WTC11 (cell line): Measurements from ENCODE around the gene TMEM174. TPM values are rescaled to one million over a fixed set of nuclear protein-coding genes. Genes with fewer than 3 reads are reported as not detected.

Experiments used
- ATAC-seq: fragments of 200-7000 bp; cut with Tn5 transposase; 2 replicates; pipeline ENCODE4 v1.10.0; 2021; ENCODE audit warnings: mild to moderate bottlenecking, moderate library complexity
- CTCF ChIA-PET: fragments of 300-600 bp; sonication (Branson Sonifier 250); formaldehyde crosslinking; loops from one replicate; lab custom pipeline; 2021; ENCODE audit warnings: antibody characterized with exemption; lab: Charles Lee
- POLR2A ChIA-PET: fragments of 350-600 bp; sonication (Branson Sonifier 250); formaldehyde crosslinking; loops from one replicate; lab custom pipeline; 2021; ENCODE audit warnings: antibody characterized with exemption; lab: Charles Lee
- DNase-seq: peaks from one replicate; pipeline ENCODE4 v3.0.0; 2021; ENCODE audit warnings: low spot score
- H3K27ac Mint-ChIP-seq: 2 replicates; pipeline ENCODE4 v1.8.0; 2021; ENCODE audit warnings: mixed read lengths
- H3K27me3 Mint-ChIP-seq: 2 replicates; pipeline ENCODE4 v1.8.0; 2021; ENCODE audit warnings: low read depth, mild to moderate bottlenecking, moderate library complexity, mixed read lengths
- H3K36me3 Mint-ChIP-seq: 2 replicates; pipeline ENCODE4 v1.8.0; 2021; ENCODE audit warnings: mixed read lengths
- H3K4me1 Mint-ChIP-seq: 2 replicates; pipeline ENCODE4 v1.8.0; 2022; ENCODE audit warnings: mixed read lengths
- H3K4me3 Mint-ChIP-seq: 2 replicates; pipeline ENCODE4 v1.8.0; 2021; ENCODE audit warnings: mild to moderate bottlenecking, moderate library complexity, mixed read lengths
- H3K9me3 Mint-ChIP-seq: 2 replicates; pipeline ENCODE4 v1.8.0; 2021; ENCODE audit warnings: mixed read lengths
- AFF4 ChIP-seq: sonication (generic); formaldehyde crosslinking; IDR thresholded peaks from 2 replicates; pipeline ENCODE4 v1.8.1; 2023; ENCODE audit warnings: mild to moderate bottlenecking, missing genetic modification reagents, borderline replicate concordance
- ATF1 ChIP-seq: sonication (generic); formaldehyde crosslinking; IDR thresholded peaks from 2 replicates; pipeline ENCODE4 v1.8.1; 2023; ENCODE audit warnings: mild to moderate bottlenecking, moderate library complexity, missing genetic modification reagents
- CBFB ChIP-seq: sonication (generic); formaldehyde crosslinking; IDR thresholded peaks from 2 replicates; pipeline ENCODE4 v1.8.1; 2022; ENCODE audit warnings: mild to moderate bottlenecking, low read depth, missing genetic modification reagents
- FOXK1 ChIP-seq: sonication (generic); formaldehyde crosslinking; IDR thresholded peaks from 2 replicates; pipeline ENCODE4 v1.8.0; 2022; ENCODE audit warnings: mild to moderate bottlenecking, moderate library complexity, missing genetic modification reagents
- IRF1 ChIP-seq: sonication (generic); formaldehyde crosslinking; IDR thresholded peaks from 2 replicates; pipeline ENCODE4 v1.8.0; 2023; ENCODE audit warnings: missing genetic modification reagents
- JUN ChIP-seq: sonication (generic); formaldehyde crosslinking; IDR thresholded peaks from 2 replicates; pipeline ENCODE4 v1.8.0; 2023; ENCODE audit warnings: mild to moderate bottlenecking, missing genetic modification reagents
- MAX ChIP-seq: sonication (generic); formaldehyde crosslinking; IDR thresholded peaks from 2 replicates; pipeline ENCODE4 v1.8.0; 2022; ENCODE audit warnings: mild to moderate bottlenecking, missing genetic modification reagents
- RELA ChIP-seq: sonication (generic); formaldehyde crosslinking; IDR thresholded peaks from 2 replicates; pipeline ENCODE4 v1.8.1; 2022; ENCODE audit warnings: missing genetic modification reagents, mild to moderate bottlenecking, borderline replicate concordance
- TCF7 ChIP-seq: sonication (generic); formaldehyde crosslinking; IDR thresholded peaks from 2 replicates; pipeline ENCODE4 v1.8.0; 2022; ENCODE audit warnings: mild to moderate bottlenecking, low read depth, missing genetic modification reagents, moderate library complexity
- ZNF263 ChIP-seq: sonication (generic); formaldehyde crosslinking; IDR thresholded peaks from 2 replicates; pipeline ENCODE4 v1.8.1; 2022; ENCODE audit warnings: low read depth, mild to moderate bottlenecking, moderate library complexity, missing genetic modification reagents
- ZNF396 ChIP-seq: fragments of 250-450 bp; sonication (Bioruptor Pico); IDR thresholded peaks from 2 replicates; pipeline ENCODE4 v1.8.0; 2021; ENCODE audit warnings: mild to moderate bottlenecking, moderate library complexity, borderline replicate concordance
- ZNF532 ChIP-seq: fragments of 250-450 bp; sonication (Bioruptor Pico); IDR thresholded peaks from 2 replicates; pipeline ENCODE4 v1.9.0; 2021; ENCODE audit warnings: mild to moderate bottlenecking, borderline replicate concordance
- ZNF671 ChIP-seq: fragments of 250-450 bp; sonication (Bioruptor Pico); IDR thresholded peaks from 2 replicates; pipeline ENCODE4 v1.8.0; 2021; ENCODE audit warnings: mild to moderate bottlenecking
- total RNA-seq: library from RNA; stranded (reverse); gene quantifications from 3 replicates; pipeline ENCODE4 v1.2.3, GENCODE V29; 2021

TMEM174 gene
- total RNA-seq, 1 experiment from 2014 or later: not detected

- no peak for TF ChIP-seq ZNF532 (CRISPR knock-in tag)
- no peak for TF ChIP-seq CBFB (CRISPR knock-in tag)
- no peak for TF ChIP-seq AFF4 (CRISPR knock-in tag)
- no peak for TF ChIP-seq TCF7 (CRISPR knock-in tag)
- no peak for TF ChIP-seq JUN
- TF ChIP-seq ZNF396: no peak
- no peak for TF ChIP-seq ATF1 (CRISPR knock-in tag)
- no peak for TF ChIP-seq ZNF263 (CRISPR knock-in tag)
Measured at GRCh38 chr5:73221726-73222125, 48.7 kb downstream of the TMEM174 start (continued).

- Mint-ChIP-seq H3K27me3 (peaks cover 59% of the 10 kb centered on the region), H3K9me3 (no peaks in the 10 kb centered on the region), H3K36me3 (no peaks in the 10 kb centered on the region), H3K4me3 (no peak overlapping the region), H3K4me1 (no peaks in the 10 kb centered on the region), H3K27ac (no peak overlapping the region)
- ATAC-seq (no peak), DNase-seq (no peak)
- ChIA-PET POLR2A (no interaction called here), CTCF (no interaction called here)
- TF ChIP-seq ZNF671 (CRISPR knock-in tag) (no peak), RELA (CRISPR knock-in tag) (no peak), IRF1 (no peak), MAX (no peak), FOXK1 (CRISPR knock-in tag) (no peak)
Measured at GRCh38 chr5:73222173-73222572, 49.2 kb downstream of the TMEM174 start.

Other genes starting within 250 kb of the TMEM174 start
- 11.0 to 14.9 TPM (median 13.9 TPM) in 3 replicates for gene FCHO2, start 217.2 kb upstream of the TMEM174 start, total RNA-seq
- gene TMEM171, start 52.6 kb upstream of the TMEM174 start, total RNA-seq: 0.96 to 1.8 TPM (median 1.7 TPM) in 3 replicates